MM.1S (cell line): ENCODE data around the gene NGB.

Experiments used
- EZH2 ChIP-seq: fragments of 300-600 bp; sonication (generic); optimal IDR thresholded peaks from 2 replicates; pipeline ENCODE3; 2017; ENCODE audit warnings: low read depth, mild to moderate bottlenecking, antibody characterized with exemption, low read length, mixed read lengths
- TF ChIP-seq, protein P1 (sequence below): fragments of 300-600 bp; sonication (generic); IDR thresholded peaks from 2 replicates; pipeline ENCODE4 v1.5.1; 2016; ENCODE audit warnings: antibody characterized with exemption, low read length, mixed read lengths

DNA sequence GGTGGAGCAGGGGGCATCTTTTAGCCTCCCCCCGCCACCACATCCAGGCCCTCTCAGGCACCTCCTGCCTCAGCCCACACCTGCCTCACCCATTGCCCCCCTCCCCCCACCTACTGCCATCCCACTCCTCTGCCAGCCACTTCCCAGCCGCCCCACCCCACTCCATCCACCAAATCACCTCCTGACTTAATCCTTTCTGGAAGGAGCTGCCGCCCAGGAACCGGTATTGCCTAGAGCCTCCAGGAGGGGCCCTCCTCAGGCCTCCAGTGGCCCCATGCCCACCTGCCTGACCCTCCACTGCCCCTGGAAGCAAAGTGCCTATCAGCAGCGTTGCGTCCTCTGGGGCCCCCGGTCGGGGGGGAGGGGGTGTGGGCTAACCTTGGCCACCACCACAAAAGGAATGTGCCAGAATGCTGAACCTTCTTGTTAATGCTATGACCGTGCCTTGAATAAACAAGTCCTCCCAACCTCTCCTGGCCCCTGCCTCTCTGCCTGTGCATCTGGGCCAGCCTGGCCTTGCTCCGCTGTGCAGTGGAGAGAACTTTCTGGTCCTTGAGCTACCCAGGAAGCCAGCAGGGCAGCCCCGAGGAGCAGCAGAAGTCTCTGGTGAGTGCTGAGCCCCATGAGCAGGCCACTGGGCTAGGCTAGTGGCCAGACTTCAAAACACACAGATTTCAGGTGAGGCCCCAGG is 11.8 kb downstream of the NGB start:
- TF ChIP-seq, protein P1, sequence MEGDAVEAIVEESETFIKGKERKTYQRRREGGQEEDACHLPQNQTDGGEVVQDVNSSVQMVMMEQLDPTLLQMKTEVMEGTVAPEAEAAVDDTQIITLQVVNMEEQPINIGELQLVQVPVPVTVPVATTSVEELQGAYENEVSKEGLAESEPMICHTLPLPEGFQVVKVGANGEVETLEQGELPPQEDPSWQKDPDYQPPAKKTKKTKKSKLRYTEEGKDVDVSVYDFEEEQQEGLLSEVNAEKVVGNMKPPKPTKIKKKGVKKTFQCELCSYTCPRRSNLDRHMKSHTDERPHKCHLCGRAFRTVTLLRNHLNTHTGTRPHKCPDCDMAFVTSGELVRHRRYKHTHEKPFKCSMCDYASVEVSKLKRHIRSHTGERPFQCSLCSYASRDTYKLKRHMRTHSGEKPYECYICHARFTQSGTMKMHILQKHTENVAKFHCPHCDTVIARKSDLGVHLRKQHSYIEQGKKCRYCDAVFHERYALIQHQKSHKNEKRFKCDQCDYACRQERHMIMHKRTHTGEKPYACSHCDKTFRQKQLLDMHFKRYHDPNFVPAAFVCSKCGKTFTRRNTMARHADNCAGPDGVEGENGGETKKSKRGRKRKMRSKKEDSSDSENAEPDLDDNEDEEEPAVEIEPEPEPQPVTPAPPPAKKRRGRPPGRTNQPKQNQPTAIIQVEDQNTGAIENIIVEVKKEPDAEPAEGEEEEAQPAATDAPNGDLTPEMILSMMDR = no peak
- TF ChIP-seq EZH2 = no peak
